IPS-15b (cell line): ENCODE data around the gene ZIC5.

Source experiments
- H3K27me3 ChIP-seq: one replicate; pipeline ENCODE4 v1.6.1; 2013; ENCODE audit warnings: low read length; ENCODE audit not compliant: control insufficient read depth, insufficient read depth
- H3K36me3 ChIP-seq: one replicate; pipeline ENCODE4 v1.6.1; 2013; ENCODE audit warnings: low read length; ENCODE audit not compliant: control insufficient read depth, insufficient read depth
- H3K4me1 ChIP-seq: one replicate; pipeline ENCODE4 v1.6.1; 2013; ENCODE audit warnings: mild to moderate bottlenecking, low read length; ENCODE audit not compliant: control insufficient read depth, insufficient read depth
- H3K4me3 ChIP-seq: one replicate; pipeline ENCODE4 v1.5.1; 2013; ENCODE audit warnings: low read depth, low read length
- H3K9ac ChIP-seq: one replicate; pipeline ENCODE4 v1.6.1; 2013; ENCODE audit warnings: low read depth, mild to moderate bottlenecking, low read length
- H3K9me3 ChIP-seq: one replicate; pipeline ENCODE4 v1.6.1; 2013; ENCODE audit warnings: mild to moderate bottlenecking, low read length; ENCODE audit not compliant: control insufficient read depth, insufficient read depth

ZIC5 gene

GRCh38 chr13:99930925-99931324 lies 40.6 kb downstream of the ZIC5 start:
- no peaks in the 10 kb centered on the region for H3K27me3 ChIP-seq
- no peaks in the 10 kb centered on the region for H3K36me3 ChIP-seq
- no peaks in the 10 kb centered on the region for H3K4me1 ChIP-seq
- H3K9ac ChIP-seq = no peak overlapping the region
- no peaks in the 10 kb centered on the region for H3K9me3 ChIP-seq
- H3K4me3 ChIP-seq = no peak overlapping the region

DNA sequence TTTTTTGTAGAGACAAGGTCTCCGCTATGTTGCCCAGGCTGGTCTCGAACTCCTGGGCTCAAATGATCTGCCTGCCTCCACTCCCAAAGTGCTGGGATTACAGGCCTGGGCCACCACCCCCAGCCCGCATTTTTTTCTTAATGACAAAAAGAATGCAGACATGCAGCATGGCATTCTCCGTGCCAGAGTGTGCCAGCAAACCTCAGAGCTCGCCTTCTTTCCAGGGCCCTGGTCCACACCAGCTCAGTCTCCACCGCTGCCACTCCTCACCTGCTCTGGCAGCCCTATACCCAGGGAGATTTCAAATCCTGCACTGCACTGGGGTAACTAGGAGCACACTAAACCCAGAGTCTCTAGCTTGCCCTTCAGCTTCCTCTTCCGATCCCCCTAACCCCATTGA lies 41.7 kb downstream of the ZIC5 start:
- no peak overlapping the region for H3K9ac ChIP-seq
- no peaks in the 10 kb centered on the region for H3K4me1 ChIP-seq
- no peaks in the 10 kb centered on the region for H3K9me3 ChIP-seq
- no peak overlapping the region for H3K4me3 ChIP-seq
- no peaks in the 10 kb centered on the region for H3K27me3 ChIP-seq
- H3K36me3 ChIP-seq = no peaks in the 10 kb centered on the region

DNA sequence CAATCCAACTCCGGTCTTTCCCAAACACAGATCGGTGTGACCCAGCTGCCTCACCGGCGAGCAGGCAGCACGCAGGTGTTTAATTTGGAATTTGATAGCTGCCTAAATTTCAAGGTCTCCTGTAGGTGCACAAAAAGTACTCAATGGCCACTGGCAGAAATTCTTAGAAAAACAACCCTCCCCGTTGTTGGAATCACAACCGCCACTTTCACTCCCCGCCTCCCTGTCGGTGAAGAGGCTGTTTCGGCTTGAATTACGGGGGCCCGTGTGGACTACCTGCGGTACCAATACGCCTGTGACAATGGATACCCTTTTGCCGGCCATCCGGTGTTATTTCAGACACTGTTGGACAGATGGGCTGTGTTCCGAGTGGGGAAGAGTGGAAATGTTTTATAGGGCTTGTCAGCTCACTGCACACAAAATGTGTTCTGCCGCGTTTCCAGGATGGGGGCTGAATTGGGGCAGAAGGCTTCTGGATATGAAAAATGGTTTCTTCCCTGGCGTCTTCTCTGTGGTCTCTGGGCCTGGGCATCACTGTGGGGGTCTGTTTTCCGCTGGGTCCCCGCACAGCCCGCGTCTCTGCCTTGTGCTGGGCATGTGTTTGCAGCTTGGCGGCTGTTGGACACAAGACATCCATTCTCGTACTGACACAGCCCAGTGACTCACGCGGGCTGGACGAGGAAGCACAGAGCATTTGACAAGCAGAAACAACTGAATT lies 45.4 kb downstream of the ZIC5 start:
- Histone ChIP-seq H3K4me1 (no peaks in the 10 kb centered on the region), H3K4me3 (no peak overlapping the region), H3K9me3 (no peaks in the 10 kb centered on the region), H3K27me3 (no peaks in the 10 kb centered on the region), H3K36me3 (no peaks in the 10 kb centered on the region), H3K9ac (no peak overlapping the region)

GRCh38 chr13:99923877-99924582 lies 47.5 kb downstream of the ZIC5 start:
- H3K9ac ChIP-seq = no peak overlapping the region
- no peaks in the 10 kb centered on the region for H3K9me3 ChIP-seq
- H3K4me1 ChIP-seq = no peaks in the 10 kb centered on the region
- no peaks in the 10 kb centered on the region for H3K36me3 ChIP-seq
- no peak overlapping the region for H3K4me3 ChIP-seq
- H3K27me3 ChIP-seq = no peaks in the 10 kb centered on the region

DNA sequence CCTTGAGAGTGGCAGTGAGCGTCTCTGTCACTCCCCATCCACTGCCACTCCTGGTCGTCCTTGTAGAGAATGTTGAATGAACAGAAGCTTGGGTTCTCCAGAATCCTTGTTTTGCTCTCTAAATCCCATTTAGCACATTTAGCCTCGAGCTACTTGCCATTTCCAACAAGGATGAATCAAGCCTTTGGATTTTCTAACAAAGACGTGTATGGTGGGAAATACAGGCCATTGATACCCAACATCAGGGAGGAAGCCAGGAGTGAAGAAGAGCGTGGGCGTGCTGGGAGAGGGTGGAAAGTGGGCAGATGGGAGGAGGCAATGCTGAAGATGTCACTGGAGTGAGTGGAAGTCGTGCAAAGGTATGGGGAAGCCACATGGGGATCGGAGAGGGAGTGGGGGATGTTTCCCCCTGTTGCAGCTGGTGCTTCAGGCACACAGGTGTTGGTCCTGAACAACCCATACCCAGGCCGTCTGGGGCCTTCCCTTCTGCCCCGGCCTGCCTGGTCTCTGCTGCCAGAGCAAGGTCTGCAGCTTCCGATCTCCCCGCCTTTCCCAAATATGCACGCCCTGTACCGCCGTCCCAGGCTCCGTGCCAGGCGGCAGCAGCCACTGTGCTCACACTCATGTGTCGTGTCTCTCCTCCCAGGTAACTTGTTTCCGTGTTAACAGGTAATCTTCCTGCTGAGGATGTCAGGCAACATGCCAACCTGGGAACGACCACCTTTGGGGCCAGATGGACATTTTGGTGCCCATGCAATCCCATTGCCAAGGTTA lies 48.7 kb downstream of the ZIC5 start:
- Histone ChIP-seq H3K9ac (no peak overlapping the region), H3K4me3 (no peak overlapping the region), H3K9me3 (no peaks in the 10 kb centered on the region), H3K4me1 (no peaks in the 10 kb centered on the region), H3K36me3 (no peaks in the 10 kb centered on the region), H3K27me3 (no peaks in the 10 kb centered on the region)

DNA sequence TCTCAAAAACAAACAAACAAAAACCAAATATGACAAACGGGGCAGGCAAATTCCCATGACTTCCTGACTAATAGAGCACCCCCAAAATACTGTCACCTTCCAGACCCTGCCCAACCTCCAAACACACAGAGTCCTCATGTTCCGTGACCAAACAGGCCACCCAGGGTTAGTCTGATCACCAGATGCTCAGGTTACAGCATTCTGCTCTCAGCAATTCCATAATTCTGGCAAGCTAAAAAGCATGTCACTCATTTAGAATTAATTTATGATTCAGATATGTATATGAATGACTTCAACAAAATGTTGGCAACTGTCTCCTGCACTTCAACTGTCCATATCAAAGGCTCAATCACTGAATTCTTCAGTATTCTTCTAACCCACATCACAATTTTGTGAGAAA lies 52.4 kb downstream of the ZIC5 start:
- H3K9ac ChIP-seq = no peak overlapping the region
- no peaks in the 10 kb centered on the region for H3K27me3 ChIP-seq

GRCh38 chr13:99916366-99917103 lies 55.0 kb downstream of the ZIC5 start:
- H3K27me3 ChIP-seq = no peaks in the 10 kb centered on the region
- no peaks in the 10 kb centered on the region for H3K36me3 ChIP-seq
- no peaks in the 10 kb centered on the region for H3K9me3 ChIP-seq
- peaks cover 6% of the 10 kb centered on the region for H3K4me1 ChIP-seq
- no peak overlapping the region for H3K9ac ChIP-seq
- no peak overlapping the region for H3K4me3 ChIP-seq

More for the DNA sequence above, 52.4 kb downstream of the ZIC5 start:
- no peaks in the 10 kb centered on the region for H3K36me3 ChIP-seq
- no peaks in the 10 kb centered on the region for H3K4me1 ChIP-seq
- H3K9me3 ChIP-seq = no peaks in the 10 kb centered on the region
- no peak overlapping the region for H3K4me3 ChIP-seq

DNA sequence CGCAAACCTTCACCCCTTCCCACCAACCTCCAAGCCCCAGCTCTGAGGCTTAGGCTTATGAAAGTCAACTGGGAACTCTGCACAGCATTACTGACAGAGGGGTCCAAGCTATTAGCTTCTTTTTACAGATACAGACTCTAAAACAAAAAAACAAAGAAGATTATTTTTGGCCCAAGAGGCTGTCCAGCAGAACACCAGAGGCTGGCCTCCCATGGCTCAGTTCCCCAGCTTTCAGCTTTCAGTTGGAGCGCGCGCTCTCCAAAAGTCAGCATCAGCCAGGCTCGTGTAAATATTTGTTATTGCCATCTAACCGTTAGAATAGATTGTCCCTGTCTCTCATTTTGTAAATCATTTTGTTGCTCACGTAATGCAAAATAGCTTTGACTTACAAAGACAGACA lies 58.4 kb downstream of the ZIC5 start:
- Histone ChIP-seq H3K9me3 (no peaks in the 10 kb centered on the region), H3K36me3 (no peaks in the 10 kb centered on the region), H3K4me1 (peaks cover 8% of the 10 kb centered on the region), H3K4me3 (no peak overlapping the region), H3K27me3 (no peaks in the 10 kb centered on the region), H3K9ac (no peak overlapping the region)
